ENCODE measurements around the gene NCOR2. TPM values are rescaled to one million over a fixed set of nuclear protein-coding genes. Genes with fewer than 3 reads are reported as not detected.

Gene NCOR2
- total and polyA plus RNA-seq, 10 of the 15 experiments (the other 5 are each of a cell fraction or from before 2014, with no cell fraction given), result 0.43 to 179 (median 14.9) TPM

- ChIA-PET POLR2A (interaction anchor here (1.0 kb wide), 1 partner anchor 18 kb away, joined by 3 read pairs; no protein-coding TSS in a partner anchor), CTCF (interaction anchor here (0.9 kb wide), 1 partner anchor 243 kb away, joined by 4 read pairs; no protein-coding TSS in a partner anchor), SMC1A (ENCODE audit: uncharacterized antibody, unreplicated experiment) (interaction anchor here (0.6 to 1.2 kb wide), 3 partner anchors 8 to 523 kb away, joined by 3 to 4 read pairs (median 3); no protein-coding TSS in a partner anchor), RAD21 (ENCODE audit: unreplicated experiment) (no interaction called here)
- Histone ChIP-seq H4K20me1 (ENCODE audit: control insufficient read depth, insufficient read depth) (peaks cover 4% of the 10 kb centered on the region), H2AFZ (ENCODE audit: control insufficient read depth, low read depth, low read length) (no peak overlapping the region), H3K79me2 (ENCODE audit: control insufficient read depth, insufficient read depth, low read length) (peaks cover 24% of the 10 kb centered on the region), H3K27ac (ENCODE audit: control insufficient read depth, insufficient read depth) (no peak overlapping the region), H3K9me3 (replicated peaks; ENCODE audit: control insufficient read depth, insufficient read depth, low read length) (no peaks in the 10 kb centered on the region), H3K4me1 (ENCODE audit: control insufficient read depth, insufficient read depth, low read length) (peaks cover 6% of the 10 kb centered on the region), H3K4me3 (no peak overlapping the region), H3K9ac (ENCODE audit: control insufficient read depth, insufficient read depth, low read length) (no peak overlapping the region), H3K36me3 (ENCODE audit: control insufficient read depth in 2 of 2, insufficient read depth in 2 of 2, low read length in 1 of 2) (peaks cover 5% of the 10 kb centered on the region in 2 experiments; a peak in 3 of 4 replicates), H3K27me3 (replicated peaks in 1 of 2; ENCODE audit: control insufficient read depth in 2 of 2, insufficient read depth in 2 of 2, low read length in 1 of 2) (no peaks in the 10 kb centered on the region), H3K4me2 (ENCODE audit: control insufficient read depth, insufficient read depth) (no peak overlapping the region)
- BruUV-seq (replicated peaks), result no TSS peak
- intact Hi-C loops (cut with micrococcal nuclease; ENCODE audit: unreplicated experiment), result no loop called here
- FAIRE-seq, result no peak
- ATAC-seq, result no peak
- 49% methylated on average over 12 of the region's 12 CpGs for WGBS (ENCODE audit: insufficient coverage, insufficient replicate concordance, low lambda C conversion rate, missing lambda C conversion rate)
- in situ Hi-C loops (cut with MboI), result no loop called here
- no peak for DNase-seq (ENCODE audit: low read depth, low spot score)
- TF ChIP-seq, protein P1, sequence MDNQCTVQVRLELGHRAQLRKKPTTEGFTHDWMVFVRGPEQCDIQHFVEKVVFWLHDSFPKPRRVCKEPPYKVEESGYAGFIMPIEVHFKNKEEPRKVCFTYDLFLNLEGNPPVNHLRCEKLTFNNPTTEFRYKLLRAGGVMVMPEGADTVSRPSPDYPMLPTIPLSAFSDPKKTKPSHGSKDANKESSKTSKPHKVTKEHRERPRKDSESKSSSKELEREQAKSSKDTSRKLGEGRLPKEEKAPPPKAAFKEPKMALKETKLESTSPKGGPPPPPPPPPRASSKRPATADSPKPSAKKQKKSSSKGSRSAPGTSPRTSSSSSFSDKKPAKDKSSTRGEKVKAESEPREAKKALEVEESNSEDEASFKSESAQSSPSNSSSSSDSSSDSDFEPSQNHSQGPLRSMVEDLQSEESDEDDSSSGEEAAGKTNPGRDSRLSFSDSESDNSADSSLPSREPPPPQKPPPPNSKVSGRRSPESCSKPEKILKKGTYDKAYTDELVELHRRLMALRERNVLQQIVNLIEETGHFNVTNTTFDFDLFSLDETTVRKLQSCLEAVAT (IDR thresholded peaks at IDR 0.05), result no peak
- TF ChIP-seq TAF1 (IDR thresholded peaks at IDR 0.05; ENCODE audit: borderline replicate concordance, low read depth, low read length) (no peak), SMARCA5 (IDR thresholded peaks at IDR 0.05) (no peak), GATAD2B (conservative IDR thresholded peaks at IDR 0.05; ENCODE audit: low read depth) (no peak), ZBTB11 (CRISPR knock-in tag; IDR thresholded peaks at IDR 0.05) (no peak), ZSCAN29 (IDR thresholded peaks at IDR 0.05) (no peak), E2F4 (IDR thresholded peaks at IDR 0.05; ENCODE audit: low read depth, low read length) (no peak), HDAC2 (IDR thresholded peaks at IDR 0.05) (no peak), FOXM1 (IDR thresholded peaks at IDR 0.05; ENCODE audit: low read depth, low read length) (no peak), POLR2AphosphoS2 (IDR thresholded peaks at IDR 0.05; ENCODE audit: low read depth, low read length) (no peak)
- TF ChIP-seq, protein P2, sequence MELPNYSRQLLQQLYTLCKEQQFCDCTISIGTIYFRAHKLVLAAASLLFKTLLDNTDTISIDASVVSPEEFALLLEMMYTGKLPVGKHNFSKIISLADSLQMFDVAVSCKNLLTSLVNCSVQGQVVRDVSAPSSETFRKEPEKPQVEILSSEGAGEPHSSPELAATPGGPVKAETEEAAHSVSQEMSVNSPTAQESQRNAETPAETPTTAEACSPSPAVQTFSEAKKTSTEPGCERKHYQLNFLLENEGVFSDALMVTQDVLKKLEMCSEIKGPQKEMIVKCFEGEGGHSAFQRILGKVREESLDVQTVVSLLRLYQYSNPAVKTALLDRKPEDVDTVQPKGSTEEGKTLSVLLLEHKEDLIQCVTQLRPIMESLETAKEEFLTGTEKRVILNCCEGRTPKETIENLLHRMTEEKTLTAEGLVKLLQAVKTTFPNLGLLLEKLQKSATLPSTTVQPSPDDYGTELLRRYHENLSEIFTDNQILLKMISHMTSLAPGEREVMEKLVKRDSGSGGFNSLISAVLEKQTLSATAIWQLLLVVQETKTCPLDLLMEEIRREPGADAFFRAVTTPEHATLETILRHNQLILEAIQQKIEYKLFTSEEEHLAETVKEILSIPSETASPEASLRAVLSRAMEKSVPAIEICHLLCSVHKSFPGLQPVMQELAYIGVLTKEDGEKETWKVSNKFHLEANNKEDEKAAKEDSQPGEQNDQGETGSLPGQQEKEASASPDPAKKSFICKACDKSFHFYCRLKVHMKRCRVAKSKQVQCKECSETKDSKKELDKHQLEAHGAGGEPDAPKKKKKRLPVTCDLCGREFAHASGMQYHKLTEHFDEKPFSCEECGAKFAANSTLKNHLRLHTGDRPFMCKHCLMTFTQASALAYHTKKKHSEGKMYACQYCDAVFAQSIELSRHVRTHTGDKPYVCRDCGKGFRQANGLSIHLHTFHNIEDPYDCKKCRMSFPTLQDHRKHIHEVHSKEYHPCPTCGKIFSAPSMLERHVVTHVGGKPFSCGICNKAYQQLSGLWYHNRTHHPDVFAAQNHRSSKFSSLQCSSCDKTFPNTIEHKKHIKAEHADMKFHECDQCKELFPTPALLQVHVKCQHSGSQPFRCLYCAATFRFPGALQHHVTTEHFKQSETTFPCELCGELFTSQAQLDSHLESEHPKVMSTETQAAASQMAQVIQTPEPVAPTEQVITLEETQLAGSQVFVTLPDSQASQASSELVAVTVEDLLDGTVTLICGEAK (IDR thresholded peaks at IDR 0.05; ENCODE audit: borderline replicate concordance), result no peak
- TF ChIP-seq, protein P3, sequence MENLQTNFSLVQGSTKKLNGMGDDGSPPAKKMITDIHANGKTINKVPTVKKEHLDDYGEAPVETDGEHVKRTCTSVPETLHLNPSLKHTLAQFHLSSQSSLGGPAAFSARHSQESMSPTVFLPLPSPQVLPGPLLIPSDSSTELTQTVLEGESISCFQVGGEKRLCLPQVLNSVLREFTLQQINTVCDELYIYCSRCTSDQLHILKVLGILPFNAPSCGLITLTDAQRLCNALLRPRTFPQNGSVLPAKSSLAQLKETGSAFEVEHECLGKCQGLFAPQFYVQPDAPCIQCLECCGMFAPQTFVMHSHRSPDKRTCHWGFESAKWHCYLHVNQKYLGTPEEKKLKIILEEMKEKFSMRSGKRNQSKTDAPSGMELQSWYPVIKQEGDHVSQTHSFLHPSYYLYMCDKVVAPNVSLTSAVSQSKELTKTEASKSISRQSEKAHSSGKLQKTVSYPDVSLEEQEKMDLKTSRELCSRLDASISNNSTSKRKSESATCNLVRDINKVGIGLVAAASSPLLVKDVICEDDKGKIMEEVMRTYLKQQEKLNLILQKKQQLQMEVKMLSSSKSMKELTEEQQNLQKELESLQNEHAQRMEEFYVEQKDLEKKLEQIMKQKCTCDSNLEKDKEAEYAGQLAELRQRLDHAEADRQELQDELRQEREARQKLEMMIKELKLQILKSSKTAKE (IDR thresholded peaks at IDR 0.05; ENCODE audit: low read depth, poor library complexity, severe bottlenecking), result no peak
Measured at GRCh38 chr12:124523071-124523470, 44.3 kb downstream of the NCOR2 start.
